Osteoblast (primary cell): ENCODE measurements around the gene ELK3. TPM values are rescaled to one million over a fixed set of nuclear protein-coding genes. Genes with fewer than 3 reads are reported as not detected.

Source experiments
- DNase-seq: peaks from one replicate; pipeline ENCODE4 v3.0.0; 2011; ENCODE audit warnings: low spot score, mixed read lengths; ENCODE audit not compliant: insufficient read length; ENCODE audit errors: missing footprints
- H2AFZ ChIP-seq: 2 replicates; pipeline ENCODE4 v1.6.0; 2011; ENCODE audit warnings: mild to moderate bottlenecking, low read length
- H3K27ac ChIP-seq: 2 replicates; pipeline ENCODE4 v1.5.1; 2011; ENCODE audit warnings: mild to moderate bottlenecking, low read depth, low read length, moderate library complexity
- H3K27me3 ChIP-seq: 2 replicates; pipeline ENCODE4 v1.6.0; 2012; ENCODE audit warnings: mild to moderate bottlenecking, control low read depth, inconsistent platforms, low read length, moderate library complexity; ENCODE audit not compliant: insufficient read depth
- H3K36me3 ChIP-seq: 2 replicates; pipeline ENCODE4 v1.5.1; 2011; ENCODE audit warnings: mild to moderate bottlenecking, low read length, control low read depth, moderate library complexity; ENCODE audit not compliant: insufficient read depth
- H3K4me1 ChIP-seq: 2 replicates; pipeline ENCODE4 v1.5.1; 2011; ENCODE audit warnings: mild to moderate bottlenecking, low read length, control low read depth, moderate library complexity; ENCODE audit not compliant: insufficient read depth
- H3K4me2 ChIP-seq: 2 replicates; pipeline ENCODE4 v1.6.0; 2011; ENCODE audit warnings: mild to moderate bottlenecking, low read length; ENCODE audit not compliant: insufficient read depth
- H3K4me3 ChIP-seq: fragments of 200-600 bp; sonication (generic); 3 replicates; pipeline ENCODE4 v1.5.1; 2012; ENCODE audit warnings: mild to moderate bottlenecking, low read length, inconsistent platforms; ENCODE audit not compliant: insufficient read depth
- H3K79me2 ChIP-seq: 2 replicates; pipeline ENCODE4 v1.6.0; 2012; ENCODE audit warnings: mild to moderate bottlenecking, low read length, control low read depth, inconsistent platforms; ENCODE audit not compliant: insufficient read depth
- H3K9me3 ChIP-seq: 2 replicates; pipeline ENCODE4 v1.5.1; 2011; ENCODE audit warnings: low read depth, low read length, control low read depth
- H4K20me1 ChIP-seq: 2 replicates; pipeline ENCODE4 v1.6.0; 2012; ENCODE audit warnings: mild to moderate bottlenecking, low read length, control low read depth; ENCODE audit not compliant: insufficient read depth
- CTCF ChIP-seq: IDR thresholded peaks from 2 replicates; pipeline ENCODE4 v1.5.1; 2011; ENCODE audit warnings: mild to moderate bottlenecking, low read depth, low read length, moderate library complexity; ENCODE audit errors: extremely low read depth
- total RNA-seq: library from RNA; depleted of rRNA; stranded (reverse); fragments of >200 nt; gene quantifications from 2 replicates; pipeline ENCODE4 v1.2.3, GENCODE V29; 2012

The ELK3 gene
- total RNA-seq, 1 donor = 27.5 TPM

DNA sequence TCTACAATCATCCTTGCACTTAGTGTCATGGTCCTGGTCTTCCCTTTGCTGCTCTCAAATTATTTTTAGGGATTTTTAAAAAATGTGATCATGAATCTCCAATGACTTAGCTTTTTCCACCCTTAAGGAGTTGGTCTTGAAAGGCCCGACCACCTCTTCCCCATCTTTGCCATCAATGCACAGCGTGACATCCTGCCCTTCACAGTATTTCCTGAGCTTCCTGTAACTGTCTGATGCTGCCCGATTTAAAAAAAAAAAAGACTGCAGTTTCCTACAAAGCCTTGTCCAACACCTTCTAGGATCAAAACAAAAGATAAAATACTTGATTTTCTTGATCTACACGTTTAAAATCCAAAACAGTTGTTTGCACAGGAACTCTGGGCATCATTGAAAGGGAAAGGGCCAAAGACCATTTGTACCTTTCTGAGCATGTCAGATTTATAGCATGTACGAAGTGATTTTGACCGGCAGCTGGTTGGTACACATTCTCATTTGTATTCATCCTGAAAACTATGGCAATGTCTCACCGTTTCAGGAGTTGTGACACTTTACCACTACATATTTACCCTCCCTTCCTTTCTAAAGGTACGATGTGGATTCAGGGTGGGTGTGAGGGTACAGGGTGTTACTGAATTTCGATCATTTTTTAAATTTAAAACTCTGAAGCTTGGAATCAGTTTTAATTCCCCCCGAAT lies 7.4 kb upstream of the ELK3 start:
- Histone ChIP-seq H3K36me3 (no peaks in the 10 kb centered on the region), H3K27ac (no peak overlapping the region), H3K4me1 (no peaks in the 10 kb centered on the region), H4K20me1 (no peaks in the 10 kb centered on the region), H3K4me2 (no peak overlapping the region), H3K9me3 (no peaks in the 10 kb centered on the region), H3K4me3 (no peak overlapping the region), H3K79me2 (no peaks in the 10 kb centered on the region), H2AFZ (no peak overlapping the region), H3K27me3 (no peaks in the 10 kb centered on the region)
- no peak for TF ChIP-seq CTCF
- DNase-seq = no peak

DNA sequence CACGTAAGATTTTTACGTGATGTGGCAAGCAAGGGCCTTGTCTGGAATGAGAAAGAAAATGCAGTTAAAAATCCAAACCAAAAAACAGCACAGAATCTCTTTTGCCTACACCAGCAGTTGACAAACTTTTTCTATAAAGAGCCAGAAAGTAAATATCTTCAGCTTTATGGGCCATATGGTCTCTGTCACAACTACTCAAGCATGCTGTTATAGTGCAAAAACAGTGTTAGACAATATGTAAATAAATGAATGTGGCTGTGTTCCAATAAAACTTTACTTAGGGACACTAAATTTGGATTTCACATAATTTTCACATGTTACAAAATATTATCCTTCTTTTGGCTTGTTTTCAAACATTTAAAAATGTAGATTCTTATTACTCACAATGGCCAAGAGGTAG lies 6.2 kb upstream of the ELK3 start:
- no peak for TF ChIP-seq CTCF
- DNase-seq = no peak
- Histone ChIP-seq H2AFZ (no peak overlapping the region), H3K4me1 (no peaks in the 10 kb centered on the region), H3K79me2 (no peaks in the 10 kb centered on the region), H3K36me3 (no peaks in the 10 kb centered on the region), H3K4me2 (no peak overlapping the region), H4K20me1 (no peaks in the 10 kb centered on the region), H3K9me3 (no peaks in the 10 kb centered on the region), H3K27ac (no peak overlapping the region), H3K4me3 (no peak overlapping the region), H3K27me3 (no peaks in the 10 kb centered on the region)

- Histone ChIP-seq H4K20me1 (no peaks in the 10 kb centered on the region), H3K4me1 (no peaks in the 10 kb centered on the region), H3K27ac (no peak overlapping the region), H3K79me2 (no peaks in the 10 kb centered on the region), H3K36me3 (no peaks in the 10 kb centered on the region), H2AFZ (no peak overlapping the region), H3K4me2 (no peak overlapping the region), H3K4me3 (no peak overlapping the region), H3K9me3 (no peaks in the 10 kb centered on the region), H3K27me3 (no peaks in the 10 kb centered on the region)
- TF ChIP-seq CTCF = no peak
- DNase-seq = no peak
These were observed 4.4 kb upstream of the ELK3 start for GRCh38 chr12:96189781-96190180.

DNA sequence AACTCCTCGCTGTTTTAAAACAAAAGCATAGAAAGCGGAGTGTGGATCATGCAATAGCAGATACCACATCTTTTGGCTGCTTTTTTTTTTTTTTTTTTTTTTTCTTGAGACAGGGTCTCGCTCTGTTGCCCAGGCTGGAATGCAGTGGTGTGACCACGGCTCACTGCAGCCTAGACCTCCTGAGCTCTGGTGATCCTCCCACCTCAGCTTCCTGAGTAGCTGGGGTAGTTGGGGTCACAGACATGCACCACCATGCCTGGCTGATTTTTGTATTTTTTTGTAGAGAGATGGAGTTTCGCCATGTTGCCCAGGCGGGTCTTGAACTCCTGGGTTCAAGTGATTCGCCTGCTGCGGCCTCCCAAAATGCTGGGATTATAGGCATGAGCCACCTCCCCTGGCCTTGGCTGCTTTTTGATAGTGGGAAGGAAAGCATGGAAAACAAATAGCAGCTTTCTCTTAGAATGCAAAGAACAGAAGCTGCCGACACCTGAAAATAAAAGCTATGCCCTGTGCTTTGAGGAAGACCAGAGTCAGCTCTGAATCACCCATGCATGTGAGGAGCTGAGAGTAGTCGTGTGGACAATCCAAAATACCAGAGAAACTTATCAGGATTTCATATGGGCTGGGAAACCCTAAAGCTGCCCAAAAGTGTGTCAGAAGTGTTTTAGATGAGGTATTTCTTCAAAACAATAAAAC lies 3.6 kb upstream of the ELK3 start:
- Histone ChIP-seq H3K4me3 (no peak overlapping the region), H3K4me2 (no peak overlapping the region), H3K9me3 (no peaks in the 10 kb centered on the region), H3K27me3 (no peaks in the 10 kb centered on the region), H3K27ac (no peak overlapping the region), H2AFZ (no peak overlapping the region), H4K20me1 (no peaks in the 10 kb centered on the region), H3K36me3 (no peaks in the 10 kb centered on the region), H3K4me1 (no peaks in the 10 kb centered on the region), H3K79me2 (peaks cover 6% of the 10 kb centered on the region)
- no peak for TF ChIP-seq CTCF
- peak; percentile 96 for DNase-seq
